Motor neuron (in vitro differentiated cells): ENCODE measurements around the gene LRRC32. TPM values are rescaled to one million over a fixed set of nuclear protein-coding genes. Genes with fewer than 3 reads are reported as not detected.

Experiments used
- ATAC-seq, 8 experiments: fragments of 200-7000 bp; cut with Tn5 transposase; replicated peaks in 6 of 8; 2 replicates each; pipeline ENCODE4 v1.8.0; 2021; ENCODE audit warnings: mild to moderate bottlenecking in 8 of 8, moderate library complexity in 8 of 8
- H3K27ac ChIP-seq, 2 donors: fragments of 250-450 bp; sonication (Bioruptor Pico); 2 replicates each; pipeline ENCODE4 v1.9.0; 2021; ENCODE audit warnings: antibody characterized with exemption in 2 of 2, mild to moderate bottlenecking in 2 of 2, moderate library complexity in 1 of 2
- H3K4me1 ChIP-seq, 2 donors: fragments of 250-450 bp; sonication (Bioruptor Pico); replicated peaks in 1 of 2; 2 replicates each; pipeline ENCODE4 v1.6.1; 2021; ENCODE audit warnings: antibody characterized with exemption in 2 of 2, mild to moderate bottlenecking in 2 of 2, moderate library complexity in 1 of 2
- H3K4me3 ChIP-seq, 5 donors: fragments of 250-450 bp; sonication (Bioruptor Pico); 2 replicates each; pipeline ENCODE4 v1.9.0; 2021; ENCODE audit warnings: antibody characterized with exemption in 5 of 5, mild to moderate bottlenecking in 5 of 5, moderate library complexity in 4 of 5
- WGBS, 10 experiments: fragments of 450-650 bp; shearing (Covaris generic); methylation state at CpG; one replicate each; pipeline ENCODE4 v1.0.0; 2022; 5-methylcytosine and 5-hydroxymethylcytosine counted together
- in situ Hi-C, 9 experiments: fragments of 400-800 bp; cut with MboI; loops; one replicate each; pipeline ENCODE4 v1.15.0; 2021; ENCODE audit warnings: low sequenced_read_pairs in 9 of 9, low pct_unique_long_range_greater_than_20kb in 2 of 9; ENCODE audit not compliant: unreplicated experiment in 9 of 9
- total RNA-seq, 8 experiments: library from RNA; unstranded; fragments of 300-600 nt; gene quantifications; 2 replicates each; pipeline versions ENCODE4 v1.2.3 to v1.2.4, GENCODE V29; 2022

LRRC32 gene
- total RNA-seq, 8 experiments from 2014 or later: 0.27 to 12.5 (median 0.62) TPM

DNA sequence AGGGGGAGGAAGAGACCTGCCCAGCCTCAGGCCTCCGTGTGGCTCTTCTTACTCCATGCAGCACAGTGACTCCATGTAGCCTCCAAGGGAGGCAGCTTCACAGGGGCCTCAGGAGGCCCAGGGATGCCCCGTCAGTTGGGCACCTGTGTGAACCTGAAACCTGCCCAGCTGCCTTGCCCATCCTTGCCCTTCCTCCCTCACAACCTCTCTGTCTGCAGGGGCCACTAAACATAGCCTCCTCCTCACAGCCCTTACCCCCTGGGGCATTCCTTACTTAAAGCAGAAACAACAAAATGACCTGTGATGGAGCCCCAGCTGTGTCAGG lies 7.1 kb downstream of the LRRC32 start:
- in situ Hi-C loops: no loop called here
- ATAC-seq: no peak
- 29 to 80% (median 63%) methylated on average over 1 to 2 of the region's 2 CpGs; no CpG with 5 or more reads in 6 of the 10 experiments for WGBS, 10 experiments
- no peak overlapping the region for H3K4me3 ChIP-seq
- no peak overlapping the region for H3K27ac ChIP-seq
- H3K4me1 ChIP-seq: peaks cover 0 to 5% of the 10 kb centered on the region in 2 donors

DNA sequence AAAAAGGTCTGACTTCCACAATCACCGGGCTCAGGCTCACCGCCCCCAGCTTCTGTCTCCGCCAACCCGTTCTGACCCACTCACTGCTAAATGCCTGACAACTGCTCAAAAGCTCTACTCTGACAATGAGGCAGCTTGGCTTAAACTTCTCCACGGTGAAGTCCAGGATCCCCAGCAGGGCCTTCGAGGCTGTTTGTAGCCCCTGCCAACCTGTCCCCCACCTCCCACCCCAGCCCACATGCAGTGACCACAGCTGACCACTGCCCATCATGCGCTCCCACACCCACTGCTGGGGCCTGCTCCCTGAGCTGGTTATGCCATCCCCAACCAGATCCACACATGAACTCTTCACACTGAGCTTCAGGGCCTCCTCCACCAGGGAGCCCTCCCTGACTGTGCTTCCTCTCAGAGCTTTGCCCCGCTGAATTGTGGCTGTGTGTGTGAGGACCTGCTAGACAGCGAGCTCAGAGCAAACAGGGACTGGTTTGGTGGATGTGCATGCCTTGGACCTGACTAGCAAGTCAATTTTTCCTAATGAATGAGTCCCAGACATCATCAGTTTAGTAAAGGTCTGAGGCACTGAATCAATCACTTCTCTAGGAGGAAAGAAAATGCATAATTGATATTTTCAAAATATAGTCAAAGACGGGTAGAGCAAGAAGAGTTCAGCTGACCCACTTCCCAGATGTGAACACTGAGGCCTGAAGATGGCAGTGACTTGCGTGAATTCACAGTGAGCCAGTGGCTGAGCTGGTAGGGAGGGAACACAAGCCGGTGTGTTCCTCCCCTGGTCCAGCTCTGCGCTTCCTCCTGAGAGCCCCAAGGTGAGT lies 7.7 kb downstream of the LRRC32 start:
- ATAC-seq: no peak
- Histone ChIP-seq H3K27ac (no peak overlapping the region), H3K4me3 (no peak overlapping the region), H3K4me1 (peaks cover 0 to 5% of the 10 kb centered on the region in 2 donors)
- in situ Hi-C loops: no loop called here
- 66 to 100% (median 80%) methylated on average over 1 to 5 of the region's 13 CpGs; no CpG with 5 or more reads in 2 of the 10 experiments for WGBS, 10 experiments

DNA sequence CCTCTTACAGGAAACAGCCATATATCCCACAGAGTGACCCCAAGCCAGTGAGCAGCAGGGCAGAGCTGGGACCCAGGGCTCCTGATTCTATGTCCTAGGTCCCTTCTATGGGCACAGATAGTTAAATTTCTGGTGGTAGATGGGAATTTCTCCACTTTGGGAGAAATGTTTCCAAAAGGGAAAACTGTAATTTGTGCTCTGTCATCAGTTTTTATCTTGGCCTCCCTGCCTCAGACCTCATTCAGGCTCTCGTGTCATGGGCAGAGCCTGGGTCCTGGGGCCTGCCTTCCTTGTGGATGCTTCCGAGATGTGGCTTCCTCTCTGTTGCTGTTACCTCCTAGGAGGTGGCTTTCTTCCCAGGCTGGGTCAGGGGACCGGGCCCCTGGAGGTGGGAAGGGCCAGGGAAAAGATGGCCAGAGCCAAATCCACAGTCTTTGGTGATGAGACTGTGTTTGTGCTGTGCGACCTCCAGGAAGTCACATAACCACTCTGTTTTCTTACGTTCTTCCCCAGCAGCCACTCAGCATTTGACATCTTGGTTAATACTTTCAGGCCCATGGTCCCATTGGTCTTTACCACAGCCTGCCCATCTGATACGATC lies 8.6 kb downstream of the LRRC32 start:
- in situ Hi-C loops: no loop called here

DNA sequence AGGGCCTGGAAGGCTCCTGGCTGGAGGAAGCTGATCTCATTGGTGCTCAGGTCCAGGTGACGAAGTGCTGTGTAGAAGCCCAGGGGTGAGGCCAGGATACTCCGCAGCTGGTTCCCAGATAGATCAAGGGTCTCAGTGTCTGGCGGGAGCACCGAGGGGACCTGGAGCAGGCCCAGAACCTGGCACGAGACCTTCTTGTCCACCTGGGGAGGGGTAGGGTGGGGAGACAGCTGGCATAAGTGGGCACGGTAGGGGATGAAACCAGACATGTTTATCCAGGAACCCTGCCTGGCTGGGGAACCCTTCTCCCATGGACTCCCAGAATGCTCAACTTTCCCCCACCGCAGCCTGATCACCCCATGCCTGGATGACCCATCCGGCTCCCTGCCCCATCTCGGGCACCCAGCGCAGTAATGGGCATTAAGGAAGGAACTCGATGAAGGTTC lies 9.2 kb downstream of the LRRC32 start:
- 92 to 100% (median 100%) methylated on average over 1 to 5 of the region's 11 CpGs; no CpG with 5 or more reads in 5 of the 10 experiments for WGBS, 10 experiments
- Histone ChIP-seq H3K27ac (no peak overlapping the region), H3K4me1 (peaks cover 0 to 7% of the 10 kb centered on the region in 2 donors), H3K4me3 (no peak overlapping the region)
- in situ Hi-C loops: no loop called here
- no peak for ATAC-seq

More for the DNA sequence above, 8.6 kb downstream of the LRRC32 start:
- no peak for ATAC-seq
- Histone ChIP-seq H3K4me1 (peaks cover 0 to 5% of the 10 kb centered on the region in 2 donors), H3K27ac (no peak overlapping the region), H3K4me3 (no peak overlapping the region)
- WGBS, 10 experiments: 64 to 100% (median 81%) methylated on average over 1 to 5 of the region's 6 CpGs; no CpG with 5 or more reads in 2 of the 10 experiments

- WGBS, 10 experiments: 78 to 100% (median 97%) methylated on average over 5 to 9 of the region's 34 CpGs; no CpG with 5 or more reads in 4 of the 10 experiments
- Histone ChIP-seq H3K27ac (no peak overlapping the region), H3K4me1 (peaks cover 0 to 6% of the 10 kb centered on the region in 2 donors), H3K4me3 (no peak overlapping the region)
- in situ Hi-C loops: no loop called here
- no peak for ATAC-seq
Observed at GRCh38 chr11:76660533-76661305, 9.8 kb downstream of the LRRC32 start.

GRCh38 chr11:76659672-76660532 lies 10.6 kb downstream of the LRRC32 start:
- 70 to 100% (median 94%) methylated on average over 1 to 6 of the region's 28 CpGs; no CpG with 5 or more reads in 5 of the 10 experiments for WGBS, 10 experiments
- in situ Hi-C loops: no loop called here
- Histone ChIP-seq H3K27ac (no peak overlapping the region), H3K4me1 (peaks cover under 1 to 7% of the 10 kb centered on the region in 2 donors), H3K4me3 (no peak overlapping the region)
- no peak for ATAC-seq

- Histone ChIP-seq H3K4me1 (peaks cover 6 to 15% of the 10 kb centered on the region in 2 donors), H3K27ac (no peak overlapping the region), H3K4me3 (no peak overlapping the region)
- in situ Hi-C loops: no loop called here
- ATAC-seq: peak in 3 of 8 experiments; percentile 9 to 49 (median 12)
- 57 to 100% (median 87%) methylated on average over 2 to 14 of the region's 25 CpGs; no CpG with 5 or more reads in 2 of the 10 experiments for WGBS, 10 experiments
Observed at GRCh38 chr11:76658651-76659650, 11.6 kb downstream of the LRRC32 start.

GRCh38 chr11:76658231-76658630 lies 12.3 kb downstream of the LRRC32 start:
- in situ Hi-C loops: no loop called here
- ATAC-seq: no peak
- Histone ChIP-seq H3K4me1 (peaks cover 14 to 22% of the 10 kb centered on the region in 2 donors), H3K27ac (no peak overlapping the region), H3K4me3 (no peak overlapping the region)
- WGBS, 10 experiments: 20 to 100% (median 70%) methylated on average over 1 to 2 of the region's 3 CpGs; no CpG with 5 or more reads in 6 of the 10 experiments

DNA sequence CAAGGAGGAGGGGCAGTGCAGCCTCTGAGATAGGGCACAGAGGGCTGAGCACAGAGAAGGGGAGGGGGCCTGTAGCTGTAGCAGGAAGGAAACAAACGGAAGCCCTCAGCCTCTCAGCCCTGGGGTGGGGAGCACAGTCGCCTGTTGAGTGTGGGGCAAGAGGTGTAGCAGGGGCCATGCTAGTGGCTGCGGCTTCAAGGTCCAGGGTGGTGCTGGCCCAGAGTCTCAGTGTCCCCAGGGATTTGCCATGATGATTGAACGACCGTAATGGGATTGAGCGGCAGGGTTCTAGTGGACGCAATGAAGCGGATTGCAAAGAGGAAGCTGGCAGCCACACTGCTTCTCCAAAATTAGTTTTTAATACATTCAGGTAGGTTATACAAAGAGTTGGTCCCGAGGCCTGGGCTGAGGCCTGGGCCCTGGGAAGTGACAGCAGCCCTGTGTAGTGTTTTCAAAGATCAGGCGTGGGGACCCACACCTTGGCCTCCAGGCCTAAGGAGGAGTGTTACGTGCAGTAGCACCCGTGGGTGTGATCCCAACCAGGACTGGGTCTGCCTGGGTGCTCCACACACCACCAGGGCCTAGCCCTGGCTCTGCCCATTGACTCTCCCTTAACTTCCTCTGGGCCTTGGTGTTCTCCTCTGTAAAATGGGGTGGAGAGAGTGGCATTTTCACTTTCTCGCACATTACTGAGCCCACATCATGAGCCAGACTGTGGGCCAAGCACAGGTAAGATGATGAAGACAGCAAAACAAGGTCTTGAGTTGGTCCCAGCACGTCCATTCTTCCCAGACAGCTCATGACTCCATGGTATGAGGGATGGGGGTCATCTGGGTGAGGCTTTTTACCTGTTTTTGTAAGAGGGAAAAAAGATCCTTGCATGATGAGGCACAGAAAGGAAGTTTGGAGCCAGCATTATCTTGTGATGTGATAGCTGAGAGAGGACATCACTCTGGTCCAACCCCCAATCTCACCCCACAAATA lies 13.1 kb downstream of the LRRC32 start:
- Histone ChIP-seq H3K4me1 (peaks cover 20 to 28% of the 10 kb centered on the region in 2 donors), H3K4me3 (no peak overlapping the region), H3K27ac (no peak overlapping the region)
- 0 to 100% (median 65%) methylated on average over 1 to 2 of the region's 14 CpGs; no CpG with 5 or more reads in 4 of the 10 experiments for WGBS, 10 experiments
- ATAC-seq: no peak
- in situ Hi-C loops: no loop called here

- no peak overlapping the region for H3K4me3 ChIP-seq
- peak in 5 of 8 experiments; percentile 4 to 20 (median 13) for ATAC-seq
- no peak overlapping the region for H3K27ac ChIP-seq
- in situ Hi-C loops: no loop called here
- peaks cover 20 to 28% of the 10 kb centered on the region in 2 donors for H3K4me1 ChIP-seq
- WGBS, 10 experiments: 50% methylated on average over 2 of the region's 7 CpGs; no CpG with 5 or more reads in 9 of the 10 experiments
Observed at GRCh38 chr11:76656571-76657081, 13.9 kb downstream of the LRRC32 start.
